ENCODE measurements around the gene POMZP3.
"Not testable (repeated sequence)": the region's sequence is repeated elsewhere in the genome, so short reads cannot be mapped to it uniquely, and the experiment has no call there.

Gene POMZP3

GRCh38 chr7:76600116-76600482, 27.0 kb downstream of the POMZP3 start:
- in situ Hi-C loops (cut with HindIII; ENCODE audit: low sequenced_read_pairs); H3K4me3 ChIP-seq (ENCODE audit: low read depth, low read length); DNase-seq (ENCODE audit: low read depth, low spot score): not testable (repeated sequence)

GRCh38 chr7:76598590-76599264, 28.4 kb downstream of the POMZP3 start:
- H3K4me3 ChIP-seq (ENCODE audit: low read depth, low read length); in situ Hi-C loops (cut with HindIII; ENCODE audit: low sequenced_read_pairs); DNase-seq (ENCODE audit: low read depth, low spot score): not testable (repeated sequence)

- in situ Hi-C loops (cut with HindIII; ENCODE audit: low sequenced_read_pairs); DNase-seq (ENCODE audit: low read depth, low spot score); H3K4me3 ChIP-seq (ENCODE audit: low read depth, low read length): not testable (repeated sequence)
Measured at GRCh38 chr7:76597288-76597687, 29.8 kb downstream of the POMZP3 start.

- in situ Hi-C loops (cut with HindIII; ENCODE audit: low sequenced_read_pairs); DNase-seq (ENCODE audit: low read depth, low spot score): not testable (repeated sequence)
Measured at GRCh38 chr7:76592694-76593093, 34.4 kb downstream of the POMZP3 start.

GRCh38 chr7:76591602-76592304, 35.3 kb downstream of the POMZP3 start:
- in situ Hi-C loops (cut with HindIII; ENCODE audit: low sequenced_read_pairs); H3K4me3 ChIP-seq (ENCODE audit: low read depth, low read length); DNase-seq (ENCODE audit: low read depth, low spot score): not testable (repeated sequence)

More at GRCh38 chr7:76592694-76593093, 34.4 kb downstream of the POMZP3 start:
- not testable (repeated sequence) for H3K4me3 ChIP-seq (ENCODE audit: low read depth, low read length)

GRCh38 chr7:76591033-76591432, 36.0 kb downstream of the POMZP3 start:
- H3K4me3 ChIP-seq (ENCODE audit: low read depth, low read length); in situ Hi-C loops (cut with HindIII; ENCODE audit: low sequenced_read_pairs); DNase-seq (ENCODE audit: low read depth, low spot score): not testable (repeated sequence)

GRCh38 chr7:76588586-76588985, 38.5 kb downstream of the POMZP3 start:
- DNase-seq (ENCODE audit: low read depth, low spot score); H3K4me3 ChIP-seq (ENCODE audit: low read depth, low read length); in situ Hi-C loops (cut with HindIII; ENCODE audit: low sequenced_read_pairs): not testable (repeated sequence)

- H3K4me3 ChIP-seq (ENCODE audit: low read depth, low read length); DNase-seq (ENCODE audit: low read depth, low spot score): not testable (repeated sequence)
Measured at GRCh38 chr7:76586585-76587315, 40.3 kb downstream of the POMZP3 start.

GRCh38 chr7:76583636-76584281, 43.3 kb downstream of the POMZP3 start:
- peak; percentile 83 for DNase-seq (ENCODE audit: low read depth, low spot score)
- in situ Hi-C loops (cut with HindIII; ENCODE audit: low sequenced_read_pairs); H3K4me3 ChIP-seq (ENCODE audit: low read depth, low read length): not testable (repeated sequence)

More at GRCh38 chr7:76586585-76587315, 40.3 kb downstream of the POMZP3 start:
- in situ Hi-C loops (cut with HindIII; ENCODE audit: low sequenced_read_pairs), result not testable (repeated sequence)

GRCh38 chr7:76582848-76583631, 44.0 kb downstream of the POMZP3 start:
- DNase-seq (ENCODE audit: low read depth, low spot score), result peak; percentile 89
- in situ Hi-C loops (cut with HindIII; ENCODE audit: low sequenced_read_pairs); H3K4me3 ChIP-seq (ENCODE audit: low read depth, low read length): not testable (repeated sequence)

- in situ Hi-C loops (cut with HindIII; ENCODE audit: low sequenced_read_pairs), result not testable (repeated sequence)
- DNase-seq (ENCODE audit: low read depth, low spot score), result peak; percentile 48
Measured at GRCh38 chr7:76575919-76576655, 51.0 kb downstream of the POMZP3 start.

GRCh38 chr7:76575431-76575830, 51.6 kb downstream of the POMZP3 start:
- in situ Hi-C loops (cut with HindIII; ENCODE audit: low sequenced_read_pairs); DNase-seq (ENCODE audit: low read depth, low spot score); H3K4me3 ChIP-seq (ENCODE audit: low read depth, low read length): not testable (repeated sequence)

More at GRCh38 chr7:76575919-76576655, 51.0 kb downstream of the POMZP3 start:
- H3K4me3 ChIP-seq (ENCODE audit: low read depth, low read length), result not testable (repeated sequence)

GRCh38 chr7:76572296-76572695, 54.8 kb downstream of the POMZP3 start:
- in situ Hi-C loops (cut with HindIII; ENCODE audit: low sequenced_read_pairs); H3K4me3 ChIP-seq (ENCODE audit: low read depth, low read length); DNase-seq (ENCODE audit: low read depth, low spot score): not testable (repeated sequence)

- in situ Hi-C loops (cut with HindIII; ENCODE audit: low sequenced_read_pairs); H3K4me3 ChIP-seq (ENCODE audit: low read depth, low read length): not testable (repeated sequence)
- peak; percentile 46 for DNase-seq (ENCODE audit: low read depth, low spot score)
Measured at GRCh38 chr7:76570324-76570775, 56.7 kb downstream of the POMZP3 start.

GRCh38 chr7:76568742-76569141, 58.3 kb downstream of the POMZP3 start:
- in situ Hi-C loops (cut with HindIII; ENCODE audit: low sequenced_read_pairs); H3K4me3 ChIP-seq (ENCODE audit: low read depth, low read length): not testable (repeated sequence)
- peak; percentile 53 for DNase-seq (ENCODE audit: low read depth, low spot score)

GRCh38 chr7:76567753-76568152, 59.3 kb downstream of the POMZP3 start:
- DNase-seq (ENCODE audit: low read depth, low spot score); H3K4me3 ChIP-seq (ENCODE audit: low read depth, low read length); in situ Hi-C loops (cut with HindIII; ENCODE audit: low sequenced_read_pairs): not testable (repeated sequence)
